Thoracic aorta (tissue), 2 donors: ENCODE measurements around the gene RFXANK. TPM values are rescaled to one million over a fixed set of nuclear protein-coding genes. Genes with fewer than 3 reads are reported as not detected.
"Not testable (repeated sequence)": the region's sequence is repeated elsewhere in the genome, so short reads cannot be mapped to it uniquely, and the experiment has no call there.

ENCODE experiments used
- ATAC-seq: fragments of 150-250 bp; one replicate; pipeline ENCODE4 v1.8.0; 2017; ENCODE audit warnings: low read depth; ENCODE audit not compliant: insufficient number of reproducible peaks, low FRiP score
- DNase-seq: peaks from one replicate; pipeline ENCODE4 v3.0.0-alpha.2; 2020; ENCODE audit warnings: low spot score
- H3K27ac ChIP-seq, 2 donors: fragments of 200-600 bp; sonication (generic); 1 replicate in 1 of 2; 2 replicates in 1 of 2; pipeline ENCODE4 v1.5.1; 2016; ENCODE audit warnings: mild to moderate bottlenecking in 2 of 2, moderate library complexity in 2 of 2
- H3K27me3 ChIP-seq: fragments of 200-600 bp; sonication (generic); replicated peaks from 2 replicates; pipeline ENCODE4 v1.6.0; 2016; ENCODE audit warnings: mild to moderate bottlenecking; ENCODE audit not compliant: insufficient read depth
- H3K36me3 ChIP-seq: fragments of 200-600 bp; sonication (generic); one replicate; pipeline ENCODE4 v1.5.1; 2016
- H3K4me1 ChIP-seq, 2 donors: fragments of 200-600 bp; sonication (generic); 1 replicate in 1 of 2; 2 replicates in 1 of 2; pipeline versions ENCODE4 v1.5.1 to v1.6.0; 2016; ENCODE audit warnings: low read depth in 2 of 2, mild to moderate bottlenecking in 1 of 2; ENCODE audit not compliant: control insufficient read depth in 1 of 2
- H3K4me3 ChIP-seq: fragments of 200-600 bp; sonication (generic); 2 replicates; pipeline ENCODE4 v1.5.1; 2016; ENCODE audit warnings: mild to moderate bottlenecking
- H3K9me3 ChIP-seq: fragments of 200-600 bp; sonication (generic); 2 replicates; pipeline ENCODE4 v1.5.1; 2016
- total RNA-seq, 2 donors: library from RNA; depleted of rRNA; stranded (reverse); fragments of >200 nt; gene quantifications; one replicate each; pipeline versions ENCODE4 v1.1.0 to v1.2.3, GENCODE V29; 2016
- TF ChIP-seq, protein P1 (sequence below): fragments of 200-600 bp; sonication (generic); IDR thresholded peaks from one replicate; pipeline ENCODE4 v1.5.1; 2019; ENCODE audit warnings: antibody characterized with exemption

RFXANK gene
- total RNA-seq, 2 donors from 2014 or later: 17.6 to 23.2 TPM

DNA sequence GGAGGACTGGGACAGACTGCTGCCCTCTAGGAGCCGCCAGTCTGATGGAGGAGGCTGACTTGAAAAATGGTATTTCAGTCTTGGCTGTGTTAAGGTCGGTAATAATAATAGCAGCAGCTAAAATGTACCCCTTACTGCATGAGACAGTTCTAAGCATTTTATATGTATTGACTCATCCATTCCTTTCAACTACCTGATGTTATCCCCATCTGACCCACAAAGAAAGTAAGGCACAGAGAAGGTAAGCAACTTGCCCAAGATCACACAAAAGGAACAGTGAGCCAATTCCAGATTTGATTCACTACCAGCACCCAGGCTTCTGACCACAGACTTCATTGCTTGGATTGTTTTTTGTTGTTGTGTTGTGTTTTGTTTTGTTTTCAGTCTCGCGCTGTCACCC, 23.7 kb downstream of the RFXANK start:
- Histone ChIP-seq H3K9me3 (no peaks in the 10 kb centered on the region), H3K27ac (no peak overlapping the region), H3K27me3 (peaks cover 5% of the 10 kb centered on the region), H3K4me3 (no peak overlapping the region), H3K36me3 (no peaks in the 10 kb centered on the region), H3K4me1 (no peaks in the 10 kb centered on the region)
- TF ChIP-seq, protein P1, sequence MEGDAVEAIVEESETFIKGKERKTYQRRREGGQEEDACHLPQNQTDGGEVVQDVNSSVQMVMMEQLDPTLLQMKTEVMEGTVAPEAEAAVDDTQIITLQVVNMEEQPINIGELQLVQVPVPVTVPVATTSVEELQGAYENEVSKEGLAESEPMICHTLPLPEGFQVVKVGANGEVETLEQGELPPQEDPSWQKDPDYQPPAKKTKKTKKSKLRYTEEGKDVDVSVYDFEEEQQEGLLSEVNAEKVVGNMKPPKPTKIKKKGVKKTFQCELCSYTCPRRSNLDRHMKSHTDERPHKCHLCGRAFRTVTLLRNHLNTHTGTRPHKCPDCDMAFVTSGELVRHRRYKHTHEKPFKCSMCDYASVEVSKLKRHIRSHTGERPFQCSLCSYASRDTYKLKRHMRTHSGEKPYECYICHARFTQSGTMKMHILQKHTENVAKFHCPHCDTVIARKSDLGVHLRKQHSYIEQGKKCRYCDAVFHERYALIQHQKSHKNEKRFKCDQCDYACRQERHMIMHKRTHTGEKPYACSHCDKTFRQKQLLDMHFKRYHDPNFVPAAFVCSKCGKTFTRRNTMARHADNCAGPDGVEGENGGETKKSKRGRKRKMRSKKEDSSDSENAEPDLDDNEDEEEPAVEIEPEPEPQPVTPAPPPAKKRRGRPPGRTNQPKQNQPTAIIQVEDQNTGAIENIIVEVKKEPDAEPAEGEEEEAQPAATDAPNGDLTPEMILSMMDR: no peak
- DNase-seq (no peak), ATAC-seq (no peak)

DNA sequence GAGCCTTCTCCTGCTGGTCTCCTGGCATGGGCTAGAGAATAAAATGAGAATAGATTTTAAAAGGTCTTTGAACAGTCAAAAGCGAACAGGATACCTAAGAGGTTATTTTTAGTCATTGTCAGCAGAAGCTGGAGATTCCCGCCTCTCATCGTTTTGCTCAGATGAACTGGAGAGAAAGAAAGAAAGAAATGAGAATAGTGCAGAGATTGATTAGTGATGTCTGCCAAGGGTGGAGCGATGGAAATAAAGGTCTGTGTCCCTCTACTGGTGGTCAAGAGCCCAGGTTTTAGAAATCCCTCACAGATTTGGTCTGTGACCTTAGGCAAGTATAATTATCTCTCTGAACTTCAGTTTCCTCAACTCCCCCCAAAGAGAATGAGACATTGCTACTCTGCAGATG, 25.0 kb downstream of the RFXANK start:
- Histone ChIP-seq H3K9me3 (no peaks in the 10 kb centered on the region), H3K4me1 (no peaks in the 10 kb centered on the region), H3K4me3 (no peak overlapping the region), H3K36me3 (no peaks in the 10 kb centered on the region), H3K27me3 (peaks cover 5% of the 10 kb centered on the region), H3K27ac (no peak overlapping the region)
- DNase-seq: no peak
- TF ChIP-seq, protein P1: no peak
- no peak for ATAC-seq

DNA sequence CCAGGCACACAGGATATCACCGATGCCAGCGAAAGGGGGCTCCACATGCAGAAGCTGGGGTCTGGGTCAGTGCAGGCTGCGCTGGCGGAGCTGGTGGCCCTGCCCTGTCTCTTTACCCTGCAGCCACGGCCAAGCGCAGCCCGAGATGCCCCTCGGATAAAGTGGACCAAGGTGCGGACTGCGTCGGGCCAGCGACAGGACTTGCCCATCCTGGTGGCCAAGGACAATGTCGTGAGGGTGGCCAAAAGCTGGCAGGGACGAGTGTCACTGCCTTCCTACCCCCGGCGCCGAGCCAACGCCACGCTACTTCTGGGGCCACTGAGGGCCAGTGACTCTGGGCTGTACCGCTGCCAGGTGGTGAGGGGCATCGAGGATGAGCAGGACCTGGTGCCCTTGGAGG, 26.9 kb downstream of the RFXANK start:
- TF ChIP-seq, protein P1: no peak
- Histone ChIP-seq H3K9me3 (no peaks in the 10 kb centered on the region), H3K4me3 (no peak overlapping the region), H3K27me3 (no peaks in the 10 kb centered on the region), H3K4me1 (no peaks in the 10 kb centered on the region), H3K27ac (no peak overlapping the region), H3K36me3 (no peaks in the 10 kb centered on the region)
- no peak for DNase-seq
- ATAC-seq: no peak

DNA sequence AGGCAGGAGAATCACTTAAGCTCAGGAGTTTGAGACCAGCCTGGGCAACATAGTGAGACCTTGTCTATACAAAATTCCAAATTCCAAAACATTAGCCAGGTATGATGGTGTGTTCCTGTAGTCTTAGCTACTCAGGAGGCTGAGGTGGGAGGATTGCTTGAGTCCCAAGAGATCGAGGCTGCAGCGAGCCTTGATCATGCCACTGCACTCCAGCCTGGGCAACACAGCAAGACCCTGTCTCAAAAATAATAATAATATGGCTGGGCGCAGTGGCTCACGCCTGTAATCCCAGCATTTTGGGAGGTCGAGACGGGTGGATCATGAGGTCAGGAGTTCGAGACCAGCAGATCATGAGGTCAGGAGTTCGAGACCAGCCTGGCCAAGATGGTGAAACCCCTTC, 28.9 kb downstream of the RFXANK start:
- H3K36me3 ChIP-seq, ATAC-seq, H3K27me3 ChIP-seq, H3K4me3 ChIP-seq, H3K9me3 ChIP-seq, H3K4me1 ChIP-seq, H3K27ac ChIP-seq, DNase-seq: not testable (repeated sequence)

DNA sequence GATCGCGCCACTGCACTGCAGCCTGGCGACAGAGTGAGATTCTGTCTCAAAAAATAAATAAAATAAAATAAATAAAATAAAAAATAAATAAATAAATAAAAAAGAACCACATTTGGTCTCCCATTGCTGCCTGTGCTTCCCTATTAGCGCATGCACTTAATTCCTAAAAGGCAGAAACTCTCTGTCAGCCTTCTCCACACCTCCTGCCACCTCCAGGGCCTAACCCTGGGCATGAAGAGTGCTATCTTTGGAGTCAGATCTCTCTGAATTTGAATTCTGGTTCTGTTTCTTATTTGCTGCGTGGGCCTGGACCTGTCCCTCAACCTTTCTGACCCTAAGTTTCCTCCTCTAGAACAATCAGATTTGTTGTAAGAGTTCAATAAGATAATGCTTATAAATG, 31.0 kb downstream of the RFXANK start:
- H3K36me3 ChIP-seq: no peaks in the 10 kb centered on the region
- no peak overlapping the region for H3K27ac ChIP-seq
- H3K4me3 ChIP-seq: no peak overlapping the region
- DNase-seq (no peak), ATAC-seq (no peak)
- TF ChIP-seq, protein P1: no peak
- H3K4me1 ChIP-seq: peaks cover 0 to 7% of the 10 kb centered on the region in 2 donors
- H3K27me3 ChIP-seq: no peaks in the 10 kb centered on the region
- H3K9me3 ChIP-seq: no peaks in the 10 kb centered on the region

DNA sequence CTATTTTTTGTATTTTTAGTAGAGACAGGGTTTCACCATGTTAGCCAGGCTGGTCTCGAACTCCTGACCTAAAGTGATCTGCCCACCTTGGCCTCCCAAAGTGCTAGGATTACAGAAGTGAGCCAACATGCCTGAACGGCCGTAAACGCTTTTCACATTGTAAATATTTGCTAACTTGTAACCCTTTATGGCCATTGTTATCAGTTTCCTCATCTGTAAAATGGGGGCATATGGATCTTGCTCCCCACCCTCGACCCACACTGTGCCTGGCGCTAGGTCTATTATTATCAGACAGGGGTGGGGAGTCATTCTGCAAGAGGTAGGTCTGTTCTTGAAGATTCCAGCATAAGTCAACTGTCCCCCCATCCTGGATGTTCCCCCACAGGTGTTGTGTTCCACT, 31.6 kb downstream of the RFXANK start:
- Histone ChIP-seq H3K9me3 (no peaks in the 10 kb centered on the region), H3K4me1 (peaks cover 0 to 7% of the 10 kb centered on the region in 2 donors), H3K36me3 (no peaks in the 10 kb centered on the region), H3K27me3 (no peaks in the 10 kb centered on the region), H3K4me3 (no peak overlapping the region), H3K27ac (no peak overlapping the region)
- DNase-seq: no peak
- ATAC-seq: no peak
- TF ChIP-seq, protein P1: no peak
